CD4-positive, alpha-beta T cell treated with Interleukin-10 for 1 hour (primary cell): ENCODE data around the gene MGST2.
"Not testable (repeated sequence)": the region's sequence is repeated elsewhere in the genome, so short reads cannot be mapped to it uniquely, and the experiment has no call there.

Source experiments
- DNase-seq: peaks from one replicate; pipeline ENCODE4 v3.0.0-alpha.2; 2020

Gene MGST2

DNA sequence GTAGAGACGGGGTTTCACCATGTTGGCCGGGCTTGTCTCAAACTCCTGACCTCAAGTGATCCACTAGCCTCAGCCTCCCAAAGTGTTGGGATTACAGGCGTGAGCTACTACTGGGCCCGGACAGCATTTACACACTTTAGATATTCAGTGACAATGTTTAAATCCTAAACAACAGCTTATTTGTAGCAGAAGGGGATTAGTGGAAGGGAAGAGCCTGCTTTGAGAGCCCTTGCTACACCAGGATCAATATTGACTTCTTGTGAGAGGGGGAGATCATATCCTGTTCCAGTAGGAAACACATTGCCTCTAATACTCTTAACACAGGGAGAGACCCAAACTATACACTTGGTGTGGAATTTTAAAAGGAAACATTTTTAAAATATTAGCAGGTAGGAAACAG is 7.1 kb downstream of the MGST2 start:
- no peak for DNase-seq

GRCh38 chr4:139674875-139675550 is 9.4 kb downstream of the MGST2 start:
- DNase-seq = no peak

- DNase-seq = no peak
Observed at GRCh38 chr4:139675651-139676050, 10.0 kb downstream of the MGST2 start.

GRCh38 chr4:139676365-139676764 is 10.7 kb downstream of the MGST2 start:
- DNase-seq = no peak

DNA sequence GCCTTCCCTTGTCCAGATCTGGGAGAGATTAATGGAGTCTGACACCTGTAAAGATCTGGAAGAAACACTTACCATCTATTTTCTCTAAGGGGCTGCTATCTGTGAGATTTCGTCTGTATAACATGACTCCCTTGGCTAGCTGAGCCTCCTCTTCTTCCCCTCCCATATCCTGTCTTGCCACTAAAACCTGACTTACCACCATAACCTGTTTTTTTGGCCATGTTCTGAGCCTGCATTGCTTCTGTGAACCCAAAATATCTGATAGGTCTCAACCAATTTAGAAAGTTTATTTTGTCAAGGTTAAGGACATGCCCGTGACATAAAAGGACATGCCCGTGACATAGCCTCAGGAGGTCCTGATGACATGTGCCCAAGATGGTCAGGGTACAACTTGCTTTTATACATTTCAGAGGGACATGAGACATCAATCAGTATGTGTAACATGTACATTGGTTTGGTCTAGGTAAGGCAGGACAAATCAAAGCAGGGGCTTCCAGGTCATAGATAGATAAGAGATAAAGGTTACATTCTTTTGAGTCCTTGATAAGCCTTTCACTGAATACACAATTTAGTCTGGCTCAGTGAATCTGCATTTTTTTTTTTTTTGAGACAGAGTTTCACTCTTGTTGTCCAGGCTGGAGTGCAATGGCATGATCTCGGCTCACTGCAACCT is 11.4 kb downstream of the MGST2 start:
- DNase-seq = no peak

GRCh38 chr4:139682309-139682708 is 16.7 kb downstream of the MGST2 start:
- no peak for DNase-seq

GRCh38 chr4:139682741-139683151 is 17.1 kb downstream of the MGST2 start:
- DNase-seq = no peak

GRCh38 chr4:139684351-139684750 is 18.7 kb downstream of the MGST2 start:
- no peak for DNase-seq

- DNase-seq = no peak
Observed at GRCh38 chr4:139685180-139685579, 19.6 kb downstream of the MGST2 start.

GRCh38 chr4:139686130-139686529 is 20.5 kb downstream of the MGST2 start:
- no peak for DNase-seq

DNA sequence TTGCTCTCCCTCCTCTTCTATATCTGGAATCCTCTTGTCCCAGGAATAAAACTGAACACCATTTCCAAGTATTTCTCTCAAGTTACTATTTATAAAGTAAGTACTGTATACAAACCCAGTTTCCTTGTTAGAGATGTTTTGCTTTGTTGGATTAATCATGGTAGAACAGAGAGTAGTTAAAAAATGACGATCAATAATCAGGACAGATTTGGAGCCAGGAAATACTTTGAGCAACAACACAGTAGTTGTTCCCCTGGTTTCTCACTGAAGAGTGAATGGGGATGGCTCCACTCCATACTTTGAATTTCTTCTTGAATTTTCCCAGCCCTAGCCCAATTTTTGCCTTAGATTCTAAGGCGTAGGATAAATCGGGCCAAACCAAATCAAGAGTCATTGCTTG is 21.4 kb downstream of the MGST2 start:
- no peak for DNase-seq

DNA sequence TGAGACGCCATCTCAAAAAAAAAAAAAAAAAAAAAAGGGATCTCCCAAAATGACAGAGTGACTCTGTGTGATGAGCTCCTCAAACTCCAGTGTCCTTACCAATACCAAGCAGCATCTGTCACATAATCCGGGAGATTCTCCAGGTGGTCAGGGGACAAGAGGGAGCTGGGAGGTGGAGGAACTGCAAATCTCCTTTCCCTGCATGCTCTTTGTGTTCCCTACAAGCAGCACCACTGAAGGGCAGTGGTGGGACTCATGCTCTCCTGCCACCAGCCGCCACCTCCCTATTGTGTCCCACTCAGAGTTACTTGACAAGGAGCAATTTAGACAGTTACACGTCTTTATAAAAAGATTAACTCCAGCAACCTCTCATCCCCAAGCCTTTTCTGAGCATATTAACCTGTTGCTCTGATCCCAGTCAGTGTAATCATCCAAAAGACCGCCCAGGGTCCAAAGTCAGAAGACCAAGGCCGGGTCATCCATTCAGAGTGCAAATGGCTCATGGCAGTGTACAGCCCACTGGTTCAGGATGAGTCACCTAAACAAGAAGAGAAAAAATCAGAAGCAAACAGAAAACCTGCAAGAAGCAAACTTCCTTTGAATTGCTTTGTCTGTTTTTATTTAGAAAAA is 23.6 kb downstream of the MGST2 start:
- no peak for DNase-seq

DNA sequence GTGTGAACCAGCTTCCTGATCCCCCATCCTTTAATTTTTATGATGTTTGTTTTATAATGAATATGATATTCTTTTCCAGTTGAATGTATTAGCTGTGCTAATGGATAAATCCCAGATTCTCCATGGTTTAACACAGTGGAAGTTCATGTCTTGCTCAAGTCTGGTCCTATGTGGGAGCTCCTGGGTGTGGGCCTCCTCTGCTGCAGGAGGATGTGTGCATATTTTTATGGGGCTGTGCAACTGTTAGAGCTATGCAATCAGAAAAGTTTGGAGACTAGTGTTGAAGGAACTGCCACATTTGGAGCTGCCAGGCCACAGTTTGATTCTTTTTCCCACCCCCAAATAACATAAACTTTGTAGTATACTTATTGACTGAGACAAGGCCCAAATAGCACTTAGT is 24.8 kb downstream of the MGST2 start:
- no peak for DNase-seq

DNA sequence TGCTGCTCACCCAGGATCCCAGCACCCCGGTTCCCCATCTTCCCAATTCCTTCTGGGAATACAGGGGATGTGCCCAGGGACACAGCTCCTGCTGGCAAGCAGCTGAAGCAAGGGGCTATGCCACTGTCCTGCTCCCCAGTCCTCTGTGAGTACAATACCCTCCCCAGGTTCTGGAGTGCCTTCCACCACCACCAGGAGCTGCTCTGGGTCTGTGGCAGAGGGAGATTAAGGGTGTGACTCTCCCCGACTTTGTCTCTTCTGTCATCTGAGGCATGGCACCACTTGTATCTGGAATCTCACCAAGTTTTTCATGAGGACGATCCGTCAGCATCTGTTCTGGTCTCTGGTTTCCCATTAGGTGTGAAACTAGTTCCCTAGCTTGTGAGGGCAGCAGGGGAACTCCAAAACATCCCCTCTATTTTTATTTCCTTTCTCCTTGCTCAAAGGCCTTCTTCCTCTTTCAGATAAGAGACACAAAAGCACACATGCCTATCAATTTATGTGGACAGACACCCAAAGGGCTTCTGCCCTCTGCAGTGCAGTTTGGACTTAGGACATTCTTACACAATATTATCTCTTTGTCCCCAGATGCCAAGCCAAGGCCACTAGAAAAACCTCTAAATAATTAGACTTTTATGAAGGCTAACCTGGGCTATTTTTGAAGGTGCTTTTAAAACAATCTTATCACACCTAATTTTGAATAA is 26.8 kb downstream of the MGST2 start:
- DNase-seq = no peak

DNA sequence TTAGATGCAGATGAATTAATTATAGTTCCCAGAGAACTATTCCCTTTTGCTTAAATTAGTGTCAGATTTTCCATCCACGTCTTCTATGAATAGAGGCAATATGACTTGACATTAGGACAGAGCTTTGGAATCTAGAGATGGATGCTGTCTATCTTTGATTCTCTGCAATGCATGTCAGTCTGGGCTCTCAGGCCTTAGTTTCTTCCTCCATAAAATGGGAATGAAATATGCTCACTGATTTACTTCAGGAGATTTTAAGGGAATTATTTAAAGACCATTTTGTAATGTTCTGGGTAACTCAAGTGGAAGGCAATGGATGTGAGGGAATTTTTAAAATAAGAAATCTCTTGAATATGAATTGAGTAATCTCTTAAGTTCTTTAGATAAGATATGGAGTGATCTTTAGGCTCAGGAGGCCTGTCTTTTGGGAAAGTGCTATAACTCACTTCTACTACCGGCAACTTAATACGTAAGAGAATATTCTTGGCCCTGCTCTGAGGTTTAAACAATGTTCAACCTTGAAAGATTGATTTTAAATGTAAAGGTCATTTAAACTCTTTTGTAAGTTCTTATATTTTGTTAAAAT is 29.0 kb downstream of the MGST2 start:
- DNase-seq = no peak

- DNase-seq = no peak
Observed at GRCh38 chr4:139696491-139696890, 30.9 kb downstream of the MGST2 start.

DNA sequence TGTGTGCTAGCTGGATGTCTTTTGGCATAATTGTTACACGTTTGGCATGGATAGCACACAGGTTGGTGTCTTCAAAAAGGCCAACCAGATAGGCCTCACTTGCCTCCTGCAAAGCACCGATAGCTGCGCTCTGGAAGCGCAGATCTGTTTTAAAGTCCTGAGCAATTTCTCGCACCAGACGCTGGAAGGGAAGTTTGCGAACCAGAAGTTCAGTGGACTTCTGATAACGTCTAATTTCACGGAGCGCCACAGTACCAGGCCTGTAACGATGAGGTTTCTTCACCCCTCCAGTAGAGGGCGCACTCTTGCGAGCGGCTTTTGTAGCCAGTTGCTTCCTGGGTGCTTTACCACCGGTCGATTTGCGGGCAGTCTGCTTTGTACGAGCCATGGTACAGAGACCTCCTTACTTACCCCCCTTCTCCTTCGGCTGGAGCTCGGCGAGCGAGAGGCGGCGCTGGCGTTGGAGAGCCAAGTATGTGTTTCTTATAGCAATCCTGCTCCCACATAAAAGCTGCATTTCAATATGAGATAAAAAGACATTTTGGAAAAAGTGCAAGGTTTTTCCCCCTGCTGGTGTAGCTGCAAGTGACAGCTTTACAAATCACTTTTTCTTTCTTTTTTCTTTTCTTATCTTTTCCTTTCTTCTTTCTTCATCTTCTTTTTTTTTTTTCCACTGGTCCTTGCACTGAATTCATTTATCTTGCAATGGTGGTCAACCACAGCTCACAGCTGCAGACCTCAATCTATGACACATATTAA is 32.7 kb downstream of the MGST2 start:
- DNase-seq = not testable (repeated sequence)

DNA sequence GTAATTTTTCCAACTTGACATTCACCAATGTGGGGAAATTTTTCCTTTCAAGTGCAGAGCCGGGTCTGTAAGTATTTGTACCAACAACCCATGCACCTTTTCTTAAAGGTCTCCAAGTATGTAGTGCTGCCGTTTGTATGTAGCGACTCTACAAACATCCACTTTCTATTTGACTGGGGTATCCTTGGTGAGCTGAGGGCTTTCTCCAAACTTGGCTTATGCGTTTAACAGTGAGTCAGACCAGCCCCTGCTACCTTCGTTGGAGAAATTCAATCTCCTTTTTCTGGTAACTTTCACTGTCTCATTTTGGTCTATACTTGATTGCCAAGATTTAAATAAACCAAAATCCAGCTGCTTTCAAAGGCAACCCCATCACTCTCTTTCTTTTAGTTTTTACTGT is 34.9 kb downstream of the MGST2 start:
- DNase-seq = no peak

DNA sequence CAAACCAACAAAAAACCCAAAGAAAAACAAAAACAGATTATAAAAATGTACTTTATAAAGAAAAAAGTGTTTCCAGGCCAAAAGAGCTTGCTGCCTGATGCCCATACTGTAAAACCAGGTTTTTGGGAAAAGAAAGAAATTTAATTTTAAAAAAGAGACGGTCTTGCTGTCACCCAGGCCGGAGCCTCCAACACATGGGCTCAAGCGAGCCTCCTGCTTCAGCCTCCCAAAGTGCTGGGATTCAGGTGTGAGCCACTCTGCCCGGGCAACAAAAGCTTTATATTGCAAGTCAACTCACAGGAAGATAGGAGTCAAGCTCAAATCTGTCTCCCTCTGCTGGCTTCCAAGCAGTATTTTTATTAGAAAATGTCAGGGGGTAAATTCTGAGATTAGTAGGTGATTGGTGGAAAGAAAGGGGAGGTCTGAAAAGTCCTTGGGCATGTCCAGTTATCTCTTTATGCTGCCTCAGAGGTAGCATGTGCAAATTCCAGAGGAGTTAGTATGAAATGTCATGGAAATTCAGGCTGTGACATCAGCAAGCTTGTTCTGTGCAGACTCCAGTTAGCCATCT is 39.4 kb downstream of the MGST2 start:
- no peak for DNase-seq

DNA sequence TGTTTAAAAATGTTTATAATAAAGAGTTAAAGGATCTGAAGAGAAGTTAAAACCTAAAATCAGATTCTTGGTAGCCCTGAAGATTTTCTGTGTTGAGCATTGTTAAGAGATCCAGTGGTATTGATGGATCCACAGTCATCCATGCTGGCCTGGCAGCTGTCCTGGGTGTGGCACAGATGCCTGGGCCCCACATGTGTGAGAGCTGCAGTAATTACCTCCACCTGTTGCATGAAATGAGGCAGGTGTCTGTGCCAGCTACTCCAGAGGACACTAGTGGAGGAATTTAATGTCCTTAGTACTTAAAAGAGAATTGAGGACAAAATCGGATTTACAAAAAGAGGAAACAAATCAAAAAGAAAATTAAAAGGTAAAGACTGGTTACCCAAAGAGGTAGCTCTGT is 44.0 kb downstream of the MGST2 start:
- no peak for DNase-seq

GRCh38 chr4:139710073-139710472 is 44.5 kb downstream of the MGST2 start:
- no peak for DNase-seq

GRCh38 chr4:139711461-139711860 is 45.8 kb downstream of the MGST2 start:
- DNase-seq = no peak
